H1 (cell line): ENCODE results near the gene RNF208. TPM values are rescaled to one million over a fixed set of nuclear protein-coding genes. Genes with fewer than 3 reads are reported as not detected.

Source experiments
- CTCF ChIA-PET: fragments of 300-600 bp; sonication (Branson Sonifier 250); formaldehyde crosslinking; loops from one replicate; lab custom pipeline; 2021; ENCODE audit not compliant: partially characterized antibody; lab: Charles Lee
- POLR2A ChIA-PET: fragments of 300-600 bp; sonication (Branson Sonifier 250); formaldehyde crosslinking; loops from one replicate; lab custom pipeline; 2021; ENCODE audit warnings: inconsistent platforms; ENCODE audit not compliant: partially characterized antibody; lab: Charles Lee
- DNase-seq, 2 experiments: peaks; one replicate each; pipeline versions ENCODE4 v3.0.0 to v3.0.0-alpha.2; 2010 to 2022; ENCODE audit warnings: low spot score in 2 of 2, low read depth in 1 of 2, mixed read lengths in 1 of 2
- FAIRE-seq: peaks from 2 replicates; lab custom pipeline; 2011; peaks lifted over from hg19 to GRCh38; lab: Jason Lieb, UNC
- H2AFZ ChIP-seq: 2 replicates; pipeline ENCODE4 v1.8.1; 2012; ENCODE audit warnings: low read length, inconsistent platforms
- H2AK5ac ChIP-seq: 2 replicates; pipeline ENCODE4 v1.6.1; 2013; ENCODE audit warnings: low read depth, low read length
- H2BK120ac ChIP-seq: replicated peaks from 2 replicates; pipeline ENCODE3; 2013; ENCODE audit warnings: low read depth, low read length, inconsistent platforms
- H2BK12ac ChIP-seq: 2 replicates; pipeline ENCODE4 v1.6.1; 2013; ENCODE audit warnings: low read depth, low read length
- H2BK15ac ChIP-seq: 2 replicates; pipeline ENCODE4 v1.6.1; 2013; ENCODE audit warnings: low read length
- H2BK20ac ChIP-seq: 2 replicates; pipeline ENCODE4 v1.6.1; 2013; ENCODE audit warnings: low read length
- H2BK5ac ChIP-seq: 2 replicates; pipeline ENCODE4 v1.6.1; 2013; ENCODE audit warnings: low read depth, low read length
- H3K14ac ChIP-seq: 2 replicates; pipeline ENCODE4 v1.6.1; 2013; ENCODE audit warnings: inconsistent platforms; ENCODE audit not compliant: insufficient read length
- H3K18ac ChIP-seq: 2 replicates; pipeline ENCODE4 v1.6.1; 2013; ENCODE audit warnings: low read length; ENCODE audit errors: extremely low read depth
- H3K23ac ChIP-seq: 2 replicates; pipeline ENCODE4 v1.6.1; 2013; ENCODE audit warnings: inconsistent platforms; ENCODE audit not compliant: insufficient read length
- H3K23me2 ChIP-seq: 2 replicates; pipeline ENCODE4 v1.6.1; 2013; ENCODE audit warnings: low read depth, low read length
- H3K27ac ChIP-seq: 2 replicates; pipeline ENCODE4 v1.6.1; 2011; ENCODE audit warnings: low read depth, low read length, inconsistent platforms
- H3K27me3 ChIP-seq, 4 experiments: replicated peaks in 1 of 4; 1 replicate in 1 of 4; 2 replicates in 3 of 4; pipeline versions ENCODE4 v1.6.1 to v1.8.1; 2011 to 2013; ENCODE audit warnings: low read length in 3 of 4, mild to moderate bottlenecking in 3 of 4, inconsistent platforms in 2 of 4, mixed read lengths in 2 of 4, moderate library complexity in 1 of 4; ENCODE audit not compliant: control insufficient read depth in 3 of 4, insufficient read depth in 3 of 4; ENCODE audit errors: extremely low read depth in 1 of 4
- H3K36me3 ChIP-seq, 4 experiments: 2 replicates each; pipeline versions ENCODE4 v1.6.1 to v1.8.1; 2011 to 2013; ENCODE audit warnings: mild to moderate bottlenecking in 4 of 4, low read length in 3 of 4, moderate library complexity in 2 of 4, control low read depth in 1 of 4, inconsistent platforms in 1 of 4; ENCODE audit not compliant: insufficient read depth in 4 of 4, control insufficient read depth in 2 of 4
- H3K4ac ChIP-seq: replicated peaks from 2 replicates; pipeline ENCODE3; 2013; ENCODE audit warnings: low read length, low read depth, mixed read lengths, inconsistent platforms; ENCODE audit not compliant: insufficient read length
- H3K4me1 ChIP-seq, 4 experiments: replicated peaks in 1 of 4; 1 replicate in 1 of 4; 2 replicates in 3 of 4; pipeline versions ENCODE4 v1.6.1 to v1.8.1; 2011 to 2013; ENCODE audit warnings: low read length in 3 of 4, inconsistent platforms in 2 of 4, mixed read lengths in 1 of 4; ENCODE audit not compliant: insufficient read depth in 4 of 4, control insufficient read depth in 3 of 4
- H3K4me2 ChIP-seq, 2 experiments: 2 replicates each; pipeline versions ENCODE4 v1.6.1 to v1.8.1; 2011 to 2013; ENCODE audit warnings: low read depth in 2 of 2, low read length in 2 of 2, control low read depth in 1 of 2, inconsistent platforms in 1 of 2, mild to moderate bottlenecking in 1 of 2; ENCODE audit not compliant: insufficient read depth in 1 of 2
- H3K4me3 ChIP-seq, 4 experiments: fragments of 200-600, 300-600 bp in 1 of 4; sonication (generic), shearing (Covaris generic), sonication (Bioruptor Twin) in 1 of 4; 2 replicates each; pipeline versions ENCODE4 v1.5.1 to v1.8.1; 2011 to 2016; ENCODE audit warnings: low read length in 4 of 4, low read depth in 3 of 4, control low read depth in 2 of 4, inconsistent platforms in 2 of 4, mild to moderate bottlenecking in 2 of 4, mixed read lengths in 1 of 4, moderate library complexity in 1 of 4; ENCODE audit not compliant: insufficient read depth in 2 of 4; ENCODE audit errors: extremely low read depth in 1 of 4
- H3K56ac ChIP-seq: replicated peaks from 2 replicates; pipeline ENCODE3; 2013; ENCODE audit warnings: low read depth, mild to moderate bottlenecking, mixed read lengths, low read length, inconsistent platforms; ENCODE audit not compliant: insufficient read length
- H3K79me1 ChIP-seq: 2 replicates; pipeline ENCODE4 v1.6.1; 2013; ENCODE audit warnings: low read depth, low read length, control low read depth
- H3K79me2 ChIP-seq, 2 experiments: 2 replicates each; pipeline versions ENCODE4 v1.6.1 to v1.8.1; 2012 to 2013; ENCODE audit warnings: low read length in 2 of 2, mild to moderate bottlenecking in 2 of 2, inconsistent platforms in 1 of 2; ENCODE audit not compliant: insufficient read depth in 2 of 2, control insufficient read depth in 1 of 2
- H3K9ac ChIP-seq, 4 experiments: replicated peaks in 1 of 4; 1 replicate in 1 of 4; 2 replicates in 3 of 4; pipeline versions ENCODE4 v1.6.1 to v1.8.1; 2011 to 2013; ENCODE audit warnings: low read depth in 3 of 4, low read length in 3 of 4, control low read depth in 2 of 4, mild to moderate bottlenecking in 2 of 4, moderate library complexity in 2 of 4, inconsistent platforms in 1 of 4; ENCODE audit errors: extremely low read depth in 1 of 4
- H3K9me3 ChIP-seq, 2 experiments: 2 replicates each; pipeline versions ENCODE4 v1.6.1 to v1.8.1; 2012 to 2013; ENCODE audit warnings: mild to moderate bottlenecking in 2 of 2, moderate library complexity in 2 of 2, control low read depth in 1 of 2, inconsistent platforms in 1 of 2, low read depth in 1 of 2, low read length in 1 of 2, mixed read lengths in 1 of 2; ENCODE audit not compliant: insufficient read depth in 2 of 2
- H4K20me1 ChIP-seq, 2 experiments: replicated peaks in 1 of 2; 2 replicates each; pipeline versions ENCODE3 to v1.8.1; 2011 to 2013; ENCODE audit warnings: inconsistent platforms in 2 of 2, low read length in 2 of 2, mild to moderate bottlenecking in 1 of 2; ENCODE audit not compliant: insufficient read depth in 2 of 2, control insufficient read depth in 1 of 2
- H4K5ac ChIP-seq: 2 replicates; pipeline ENCODE4 v1.6.1; 2013; ENCODE audit warnings: low read length, low read depth, mixed read lengths, inconsistent platforms; ENCODE audit not compliant: insufficient read length
- H4K8ac ChIP-seq: 2 replicates; pipeline ENCODE4 v1.8.0; 2013; ENCODE audit warnings: mild to moderate bottlenecking, moderate library complexity, low read length, inconsistent platforms; ENCODE audit not compliant: insufficient read depth; ENCODE audit errors: extremely low read depth
- H4K91ac ChIP-seq: replicated peaks from 2 replicates; pipeline ENCODE3; 2013; ENCODE audit warnings: low read length, mixed read lengths, inconsistent platforms; ENCODE audit not compliant: insufficient read length
- POLR2AphosphoS5 ChIP-seq: IDR thresholded peaks from 2 replicates; pipeline ENCODE4 v1.6.1; 2011; ENCODE audit warnings: low read depth, low read length
- SP1 ChIP-seq: IDR thresholded peaks from 2 replicates; pipeline ENCODE4 v1.6.1; 2011; ENCODE audit warnings: low read depth, low read length
- WGBS, 2 experiments: shearing (Covaris generic) in 1 of 2; methylation state at CpG; one replicate each; pipeline versions ENCODE4 v1.1.6 to v1.1.7; 2013 to 2015; ENCODE audit warnings: low lambda C conversion rate in 2 of 2, mixed read lengths in 2 of 2, inconsistent platforms in 1 of 2, low coverage in 1 of 2, missing lambda C conversion rate in 1 of 2; ENCODE audit not compliant: insufficient replicate concordance in 2 of 2, insufficient coverage in 1 of 2, insufficient read length in 1 of 2; ENCODE audit errors: extremely low coverage in 1 of 2, missing lambda C conversion rate in 1 of 2; 5-methylcytosine and 5-hydroxymethylcytosine counted together
- polyA plus RNA-seq, 7 experiments: library from polyadenylated mRNA; depleted of rRNA in 3 of 7; stranded (reverse) in 5 of 7; unstranded in 2 of 7; fragments of >200 nt in 5 of 7; fragments of 200-250 nt in 2 of 7; gene quantifications; 1 replicate in 5 of 7; 2 replicates in 1 of 7; 4 replicates in 1 of 7; pipeline versions ENCODE4 v1.2.1 to v1.2.3, GENCODE V29; 2011 to 2013; ENCODE audit warnings: missing spikeins in 2 of 7, mixed read lengths in 2 of 7
- total RNA-seq: library from RNA; stranded (reverse); fragmentation: NEBNext Ultra II Directional; extraction: Animal tissue kit (Norgen Biotek cat#: 25700); gene quantifications from 2 replicates; pipeline ENCODE4 v1.2.1, GENCODE V29; 2021
- TF ChIP-seq, protein P1 (sequence below): IDR thresholded peaks from 2 replicates; pipeline ENCODE4 v1.6.1; 2012; ENCODE audit warnings: inconsistent platforms

The RNF208 gene
- total and polyA plus RNA-seq, 2 of the 8 experiments (the other 6 are each of a cell fraction or from before 2014, with no cell fraction given): 2.7 to 7.7 TPM

GRCh38 chr9:137242269-137243203 is 20.5 kb upstream of the RNF208 start:
- H3K9me3 ChIP-seq: no peaks in the 10 kb centered on the region
- H4K8ac ChIP-seq: no peak overlapping the region
- peaks cover 6 to 18% (median 15%) of the 10 kb centered on the region in 4 experiments; a peak in 7 of 8 replicates for H3K36me3 ChIP-seq
- POLR2A ChIA-PET: interaction anchor here (0.6 to 69.9 kb wide), 18 partner anchors 8 to 267 kb away, joined by 3 to 1462 read pairs (median 4); partner anchors contain the start of genes ANAPC2, CYSRT1, NDOR1 and NELFB
- no peak overlapping the region for H3K18ac ChIP-seq
- H3K4me3 ChIP-seq: peak overlapping the region; percentile 64 to 92 (median 74)
- no peak overlapping the region for H2AFZ ChIP-seq
- no peak overlapping the region for H2BK120ac ChIP-seq
- FAIRE-seq: no peak
- DNase-seq: no peak
- peak; percentile 12; the same call in 1 of the 2 replicates for TF ChIP-seq POLR2AphosphoS5
- TF ChIP-seq SP1: peak; percentile 32; the same call in 1 of the 2 replicates
- TF ChIP-seq, protein P1, sequence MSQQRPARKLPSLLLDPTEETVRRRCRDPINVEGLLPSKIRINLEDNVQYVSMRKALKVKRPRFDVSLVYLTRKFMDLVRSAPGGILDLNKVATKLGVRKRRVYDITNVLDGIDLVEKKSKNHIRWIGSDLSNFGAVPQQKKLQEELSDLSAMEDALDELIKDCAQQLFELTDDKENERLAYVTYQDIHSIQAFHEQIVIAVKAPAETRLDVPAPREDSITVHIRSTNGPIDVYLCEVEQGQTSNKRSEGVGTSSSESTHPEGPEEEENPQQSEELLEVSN: no peak
- TF ChIP-seq, all 59 proteins: peak for 2
- Histone ChIP-seq H3K23ac (no peak overlapping the region), H2AK5ac (no peak overlapping the region), H4K20me1 (peaks cover 22 to 23% of the 10 kb centered on the region in 2 experiments), H2BK5ac (no peak overlapping the region), H3K14ac (no peak overlapping the region), H3K27ac (no peak overlapping the region), H3K4me2 (peak overlapping the region; percentile 76 to 87), H3K27me3 (no peaks in the 10 kb centered on the region), H3K4ac (no peak overlapping the region), H3K79me2 (peaks cover 0 to 20% of the 10 kb centered on the region in 2 experiments; a peak in 2 of 4 replicates), H4K91ac (no peak overlapping the region), H3K23me2 (peaks cover 5% of the 10 kb centered on the region; the same call in 1 of the 2 replicates), H3K4me1 (peaks cover 0 to 20% (median 11%) of the 10 kb centered on the region in 4 experiments; a peak in 5 of 7 replicates), H3K9ac (no peak overlapping the region; a peak in 1 of 7 replicates), H2BK12ac (no peak overlapping the region), H2BK15ac (no peak overlapping the region), H3K56ac (no peak overlapping the region), H4K5ac (no peak overlapping the region), H3K79me1 (peaks cover 5% of the 10 kb centered on the region), H2BK20ac (no peak overlapping the region)
- CTCF ChIA-PET: interaction anchor here (0.6 to 9.1 kb wide), 12 partner anchors 9 to 213 kb away, joined by 3 to 113 read pairs (median 5); partner anchors contain the start of genes CYSRT1, RNF208, RNF224 and SLC34A3
- WGBS, 2 experiments: 89% methylated on average over 36 of the region's 36 CpGs; no CpG with 5 or more reads in 1 of the 2 experiments
